Measurements from ENCODE around the gene DOP1A. TPM values are rescaled to one million over a fixed set of nuclear protein-coding genes. Genes with fewer than 3 reads are reported as not detected.
A peak's percentile ranks its signal among the peaks of the same experiment; 100 is the strongest.

Gene DOP1A
- total RNA-seq, 1 experiment from 2014 or later, result 17.0 TPM

DNA sequence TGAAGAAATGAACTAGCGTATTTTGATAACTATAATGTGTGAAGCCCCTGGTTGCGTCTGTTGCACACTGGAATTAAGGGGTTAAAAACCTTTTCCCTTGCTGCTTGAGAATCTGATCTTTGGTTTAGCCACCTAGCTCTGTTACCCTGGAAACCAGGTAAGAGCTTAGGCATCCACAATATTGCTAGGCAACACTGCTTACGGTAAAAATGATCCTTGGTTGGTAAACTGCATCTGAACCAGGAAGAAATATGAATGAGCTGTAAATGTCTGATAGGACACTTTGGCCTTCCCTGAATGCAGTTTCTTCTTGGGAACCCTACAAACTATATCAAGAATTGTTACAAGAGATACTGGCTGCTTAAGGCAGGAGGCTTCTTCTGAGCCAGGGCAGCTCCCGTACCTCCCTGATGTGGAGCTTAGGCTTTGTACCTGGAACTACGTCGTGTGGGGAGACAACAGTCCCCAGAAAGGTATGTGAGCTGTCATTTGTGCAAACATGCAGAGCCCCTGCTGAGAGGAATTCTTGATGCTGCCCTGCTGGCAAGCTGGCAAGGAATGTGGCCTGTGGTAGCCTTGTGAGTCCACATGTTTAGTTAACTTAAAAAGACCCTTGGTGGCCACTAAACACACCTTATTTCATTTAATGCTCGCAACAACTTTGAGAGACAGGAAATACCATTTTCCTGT lies 20.3 kb upstream of the DOP1A start:
- Mint-ChIP-seq H3K36me3 (ENCODE audit: insufficient read depth in 1 of 3, low read depth in 3 of 3) (peaks cover 5 to 13% (median 8%) of the 10 kb centered on the region in 3 experiments), H3K9me3 (no peaks in the 10 kb centered on the region), H3K4me1 (peaks cover 22 to 28% of the 10 kb centered on the region in 2 experiments), H3K4me3 (no peak overlapping the region), H3K27ac (peak overlapping the region; percentile 61 to 89 (median 74); a peak in 6 of 7 replicates), H3K27me3 (ENCODE audit: low read depth) (no peaks in the 10 kb centered on the region)
- no peak overlapping the region for H4K5ac ChIP-seq (ENCODE audit: insufficient read length, low read depth, low read length)
- no peak overlapping the region for H2BK20ac ChIP-seq (ENCODE audit: low read depth, low read length, poor library complexity, severe bottlenecking)
- H3K23me2 ChIP-seq (ENCODE audit: insufficient read length, low read depth, low read length, poor library complexity, severe bottlenecking), result no peaks in the 10 kb centered on the region
- H2BK12ac ChIP-seq (ENCODE audit: insufficient read length, low read depth, low read length), result no peak overlapping the region
- no peak overlapping the region for H2BK5ac ChIP-seq (ENCODE audit: insufficient read length, low read length)
- no peaks in the 10 kb centered on the region for H3K79me2 ChIP-seq (ENCODE audit: insufficient read depth, low read length)
- H3K14ac ChIP-seq (ENCODE audit: insufficient read depth, low read length), result no peak overlapping the region
- no peak overlapping the region for H2BK120ac ChIP-seq (ENCODE audit: low read depth, low read length, poor library complexity, severe bottlenecking)
- no peak overlapping the region for H3K9ac ChIP-seq (ENCODE audit: extremely low read depth, insufficient read length, low read length)
- TF ChIP-seq, protein P1, sequence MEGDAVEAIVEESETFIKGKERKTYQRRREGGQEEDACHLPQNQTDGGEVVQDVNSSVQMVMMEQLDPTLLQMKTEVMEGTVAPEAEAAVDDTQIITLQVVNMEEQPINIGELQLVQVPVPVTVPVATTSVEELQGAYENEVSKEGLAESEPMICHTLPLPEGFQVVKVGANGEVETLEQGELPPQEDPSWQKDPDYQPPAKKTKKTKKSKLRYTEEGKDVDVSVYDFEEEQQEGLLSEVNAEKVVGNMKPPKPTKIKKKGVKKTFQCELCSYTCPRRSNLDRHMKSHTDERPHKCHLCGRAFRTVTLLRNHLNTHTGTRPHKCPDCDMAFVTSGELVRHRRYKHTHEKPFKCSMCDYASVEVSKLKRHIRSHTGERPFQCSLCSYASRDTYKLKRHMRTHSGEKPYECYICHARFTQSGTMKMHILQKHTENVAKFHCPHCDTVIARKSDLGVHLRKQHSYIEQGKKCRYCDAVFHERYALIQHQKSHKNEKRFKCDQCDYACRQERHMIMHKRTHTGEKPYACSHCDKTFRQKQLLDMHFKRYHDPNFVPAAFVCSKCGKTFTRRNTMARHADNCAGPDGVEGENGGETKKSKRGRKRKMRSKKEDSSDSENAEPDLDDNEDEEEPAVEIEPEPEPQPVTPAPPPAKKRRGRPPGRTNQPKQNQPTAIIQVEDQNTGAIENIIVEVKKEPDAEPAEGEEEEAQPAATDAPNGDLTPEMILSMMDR (conservative IDR thresholded peaks at IDR 0.05), result no peak
- H3K27me3 ChIP-seq (ENCODE audit: insufficient read depth, low read length), result no peaks in the 10 kb centered on the region
- no peak overlapping the region for H2AFZ ChIP-seq (ENCODE audit: low read length)
- H4K20me1 ChIP-seq (ENCODE audit: control insufficient read depth, insufficient read depth, insufficient read length), result no peaks in the 10 kb centered on the region
- 0 out of 2 replicates have a peak, but pooled peaks cover 2% of the 10 kb centered on the region for H3K4me1 ChIP-seq (ENCODE audit: insufficient read depth, low read length)
- no peak overlapping the region; the same call in 1 of the 2 replicates for H3K4ac ChIP-seq (ENCODE audit: low read depth, low read length)
- H3K56ac ChIP-seq (ENCODE audit: insufficient read length, low read depth, low read length), result no peak overlapping the region
- WGBS (ENCODE audit: extremely low coverage, insufficient read length, low lambda C conversion rate), result no CpG with 5 or more reads among the region's 7 CpGs
- no peak overlapping the region for H4K91ac ChIP-seq (ENCODE audit: insufficient read length, low read depth, low read length)
- H2BK15ac ChIP-seq (ENCODE audit: low read depth, low read length), result 0 out of 2 replicates have a peak overlapping the region, but pooled peaks have one; percentile 16
- DNase-seq, result peak; percentile 49
- no peak overlapping the region for H3K27ac ChIP-seq (ENCODE audit: insufficient read length, low read depth, low read length)
- H3T11ph ChIP-seq (ENCODE audit: low read length), result no peak overlapping the region
- no peak overlapping the region for H3K4me2 ChIP-seq (ENCODE audit: insufficient read depth, insufficient read length, low read length)
- H3K23ac ChIP-seq (ENCODE audit: insufficient read length, low read depth, low read length), result no peak overlapping the region
- H4K8ac ChIP-seq (replicated peaks; ENCODE audit: insufficient read length, low read depth, low read length), result no peak overlapping the region
- H3K9me3 ChIP-seq (ENCODE audit: control insufficient read depth, low read depth, low read length), result no peaks in the 10 kb centered on the region
- H3K18ac ChIP-seq (ENCODE audit: insufficient read length, low read depth, low read length), result no peak overlapping the region
- H3K79me1 ChIP-seq (ENCODE audit: insufficient read depth, low read depth, low read length, poor library complexity, severe bottlenecking), result no peaks in the 10 kb centered on the region
- no peak overlapping the region for H2AK5ac ChIP-seq (ENCODE audit: insufficient read length, low read length)

Measured in H9 (cell line).